Heart right ventricle (tissue), 16 donors: ENCODE measurements around the gene UBE2O. TPM values are rescaled to one million over a fixed set of nuclear protein-coding genes. Genes with fewer than 3 reads are reported as not detected.

Source experiments
- ATAC-seq, 8 donors: fragments of 200-7000 bp; cut with Tn5 transposase; one replicate each; pipeline ENCODE4 v1.9.1; 2020; ENCODE audit warnings: mild to moderate bottlenecking in 8 of 8, moderate library complexity in 8 of 8, moderate number of reproducible peaks in 1 of 8
- DNase-seq, 2 donors: peaks; one replicate each; pipeline ENCODE4 v3.0.0-alpha.2; 2020
- H3K27ac ChIP-seq, 10 donors: fragments of 200-600 bp; sonication (generic) in 2 of 10; one replicate each; pipeline versions ENCODE4 v1.5.0 to v1.8.0; 2020 to 2022; ENCODE audit warnings: mild to moderate bottlenecking in 3 of 10
- H3K27me3 ChIP-seq, 7 donors: fragments of 200-600 bp; one replicate each; pipeline ENCODE4 v1.8.0; 2021 to 2022; ENCODE audit warnings: mild to moderate bottlenecking in 2 of 7
- H3K36me3 ChIP-seq, 9 donors: fragments of 200-600 bp; sonication (generic) in 1 of 9; one replicate each; pipeline versions ENCODE4 v1.5.0 to v1.8.0; 2020 to 2022; ENCODE audit warnings: mild to moderate bottlenecking in 2 of 9
- H3K4me1 ChIP-seq, 9 donors: fragments of 200-600 bp; sonication (generic) in 1 of 9; one replicate each; pipeline versions ENCODE4 v1.5.0 to v1.8.0; 2020 to 2022; ENCODE audit warnings: mild to moderate bottlenecking in 4 of 9
- H3K4me3 ChIP-seq, 10 donors: fragments of 200-600 bp; sonication (generic) in 2 of 10; one replicate each; pipeline versions ENCODE4 v1.5.0 to v1.8.0; 2020 to 2022; ENCODE audit warnings: mild to moderate bottlenecking in 7 of 10, moderate library complexity in 2 of 10
- H3K9me3 ChIP-seq, 11 donors: fragments of 200-600 bp in 10 of 11; sonication (generic) in 2 of 11; one replicate each; pipeline versions ENCODE4 v1.5.0 to v1.8.0; 2013 to 2022; ENCODE audit warnings: mild to moderate bottlenecking in 2 of 11, control low read depth in 1 of 11, moderate library complexity in 1 of 11
- CTCF ChIP-seq, 9 donors: fragments of 200-600 bp; sonication (generic) in 2 of 9; IDR thresholded peaks; one replicate each; pipeline versions ENCODE4 v1.5.0 to v1.8.0; 2021 to 2022; ENCODE audit warnings: antibody characterized with exemption in 9 of 9, mild to moderate bottlenecking in 5 of 9, moderate library complexity in 1 of 9
- WGBS, 2 donors: extraction: QIAGEN DNeasy Blood & Tissue Kit; methylation state at CpG; one replicate each; pipeline ENCODE4 v1.1.7; 2013; ENCODE audit warnings: inconsistent platforms in 1 of 2; 5-methylcytosine and 5-hydroxymethylcytosine counted together
- intact Hi-C, 10 donors: fragments of 100-400 bp; cut with DNase I; formaldehyde crosslinking; loops; one replicate each; pipeline versions ENCODE4 v1.11.1 to v1.14.2; 2022
- polyA plus RNA-seq, 2 donors: library from polyadenylated mRNA; stranded (reverse); fragments of 200-250 nt; gene quantifications; one replicate each; pipeline ENCODE4 v1.2.3, GENCODE V29; 2013
- total RNA-seq, 10 donors: library from RNA; stranded (reverse); fragmentation: NEBNext Ultra II Directional in 3 of 10; extraction: Animal tissue kit (Norgen Biotek cat#: 25700) in 3 of 10; gene quantifications; one replicate each; pipeline versions ENCODE4 v1.2.1 to v1.2.4, GENCODE V29; 2021 to 2023
- donor health status: Arrhythmogenic right ventricular cardiomyopathy.
- donor health status: ischemic (EF 13 %, LVEDD 7.1; RV severe dilation, severe dysfunction).
- donor health status: healthy with polysubstance abuse.
- donor health status: DM: no; HTN: yes; CAD: no.
- donor health status: DM: no; HTN: no; CAD: no.
- donor health status: ischemic (EF 25% LVEDD 6.9; RV normal size, moderate dysfunction).
- donor health status: ischemic (EF 25% LVEDD 5.7; RV mildly dilated, moderate dysfunction).
- donor health status: healthy.
- donor health status: DM: yes; HTN: yes; CAD: no.
- donor health status: Ischemic cardiomyopathy.
- donor health status: ischemic (EF 35%, LVEDD 5.7; RV mildly dilated, moderate dysfunction).
- donor health status: nonischemic (EF 11% LVEDD 7.7; RV severe dilation, severe dysfunction).
- donor health status: DM: yes; HTN: yes; CAD: no.
- donor health status: PGD.
- donor health status: ischemic (EF 29% LVEDD 5.4; RV normal size, mild dysfunction).
- donor health status: nonischemic (EF 23%, LVEDD 6.1; RV moderate dilation, normal function).

The UBE2O gene
- total and polyA plus RNA-seq, 12 donors, result 9.1 to 39.0 (median 34.3) TPM

DNA sequence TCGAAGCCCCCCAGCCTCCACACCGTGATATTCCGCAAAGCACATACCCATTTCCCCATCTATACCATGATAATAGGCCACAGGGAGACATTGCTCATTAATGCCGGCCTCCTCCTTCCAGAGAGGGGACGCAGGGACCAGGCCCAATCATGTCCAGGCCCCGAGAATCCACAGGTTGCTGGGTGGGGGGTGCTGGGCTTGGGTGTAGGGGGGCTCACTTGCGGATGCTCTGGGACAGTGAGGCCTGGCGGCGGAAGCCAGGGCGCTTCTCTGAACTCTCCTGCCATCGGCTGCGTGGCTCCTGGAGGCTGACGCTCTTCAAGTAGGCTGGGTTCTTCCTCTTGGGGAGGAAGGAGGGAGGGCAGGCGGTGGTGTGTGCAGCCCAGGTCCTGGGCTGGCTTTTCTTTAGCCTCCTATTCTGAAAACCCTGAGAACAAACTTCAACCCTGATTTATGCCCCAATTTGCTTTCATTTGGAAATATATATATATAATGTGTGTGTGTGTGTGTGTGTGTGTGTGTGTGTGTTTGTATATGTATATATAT lies 26.6 kb upstream of the UBE2O start:
- no peak overlapping the region for H3K4me3 ChIP-seq
- H3K4me1 ChIP-seq, result peaks cover 0 to 30% (median 0%) of the 10 kb centered on the region in 9 donors
- peaks cover 0 to 57% (median 0%) of the 10 kb centered on the region in 9 donors for H3K36me3 ChIP-seq
- no peaks in the 10 kb centered on the region for H3K27me3 ChIP-seq
- WGBS, 2 donors, result 88 to 92% methylated on average over 14 of the region's 14 CpGs
- no peak for TF ChIP-seq CTCF (IDR thresholded peaks at IDR 0.05)
- intact Hi-C loops, result loop anchor here in 1 of 10 donors (5.0 kb wide), 1 partner anchor 1388 kb away; no protein-coding TSS in a partner anchor
- DNase-seq, result no peak
- no peak for ATAC-seq
- H3K27ac ChIP-seq, result no peak overlapping the region
- no peaks in the 10 kb centered on the region for H3K9me3 ChIP-seq

DNA sequence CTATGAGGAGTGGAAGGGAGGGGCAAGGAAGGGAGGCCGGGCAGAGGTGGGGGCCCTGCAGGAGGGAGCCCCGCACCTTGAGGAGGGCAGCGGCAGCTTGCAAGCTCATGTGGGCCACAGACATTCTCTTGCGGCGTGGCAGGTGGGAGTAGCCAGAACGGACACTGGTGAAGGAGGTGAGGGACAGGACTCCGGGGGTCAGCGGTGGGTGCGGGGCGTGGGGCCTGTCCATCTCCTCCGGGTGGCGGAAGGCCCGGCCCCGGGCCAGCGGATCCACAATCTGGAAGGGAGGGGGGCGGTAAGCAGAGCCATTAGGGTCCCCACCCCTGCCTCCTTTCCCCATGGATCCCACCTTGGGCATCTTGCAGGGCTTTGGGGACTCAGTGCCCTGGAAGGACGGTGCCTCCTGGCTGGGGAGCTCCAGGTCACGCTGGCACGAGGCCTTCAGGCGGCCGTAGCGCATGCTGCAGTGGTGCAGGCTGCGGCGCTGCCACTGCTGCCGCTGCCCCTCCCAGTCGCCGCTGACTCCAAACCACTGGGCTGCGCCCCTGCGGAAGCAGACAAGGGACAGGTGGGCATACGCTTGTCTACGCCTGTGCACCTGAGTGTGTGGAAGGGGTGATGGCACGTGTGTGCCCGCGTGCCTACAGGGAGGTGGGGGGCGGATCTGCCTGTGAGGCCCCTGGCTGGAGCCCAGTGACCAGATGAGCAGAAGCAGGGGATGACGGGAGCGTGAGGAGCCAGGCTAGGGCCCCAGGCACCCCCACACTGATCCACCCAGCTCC lies 26.0 kb upstream of the UBE2O start:
- Histone ChIP-seq H3K9me3 (no peaks in the 10 kb centered on the region), H3K36me3 (peaks cover 0 to 63% (median 0%) of the 10 kb centered on the region in 9 donors), H3K27ac (no peak overlapping the region), H3K4me1 (peaks cover 0 to 23% (median 0%) of the 10 kb centered on the region in 9 donors), H3K4me3 (no peak overlapping the region), H3K27me3 (no peaks in the 10 kb centered on the region)
- ATAC-seq (no peak), DNase-seq (no peak)
- WGBS, 2 donors, result 92% methylated on average over 35 to 37 of the region's 37 CpGs
- intact Hi-C loops, result loop anchor here in 1 of 10 donors (5.0 kb wide), 1 partner anchor 1388 kb away; no protein-coding TSS in a partner anchor
- no peak for TF ChIP-seq CTCF (IDR thresholded peaks at IDR 0.05)

- ATAC-seq, result no peak
- no peak for DNase-seq
- no peaks in the 10 kb centered on the region for H3K27me3 ChIP-seq
- intact Hi-C loops, result loop anchor here in 1 of 10 donors (5.0 kb wide), 1 partner anchor 1389 kb away; no protein-coding TSS in a partner anchor
- H3K9me3 ChIP-seq, result no peaks in the 10 kb centered on the region
- 93 to 96% methylated on average over 10 of the region's 10 CpGs for WGBS, 2 donors
- no peak for TF ChIP-seq CTCF (IDR thresholded peaks at IDR 0.05)
- peaks cover 0 to 72% (median 0%) of the 10 kb centered on the region in 9 donors for H3K36me3 ChIP-seq
- H3K27ac ChIP-seq, result no peak overlapping the region
- H3K4me1 ChIP-seq, result peaks cover 0 to 17% (median 0%) of the 10 kb centered on the region in 9 donors
- no peak overlapping the region for H3K4me3 ChIP-seq
These were observed 25.1 kb upstream of the UBE2O start for GRCh38 chr17:76478097-76478496.

DNA sequence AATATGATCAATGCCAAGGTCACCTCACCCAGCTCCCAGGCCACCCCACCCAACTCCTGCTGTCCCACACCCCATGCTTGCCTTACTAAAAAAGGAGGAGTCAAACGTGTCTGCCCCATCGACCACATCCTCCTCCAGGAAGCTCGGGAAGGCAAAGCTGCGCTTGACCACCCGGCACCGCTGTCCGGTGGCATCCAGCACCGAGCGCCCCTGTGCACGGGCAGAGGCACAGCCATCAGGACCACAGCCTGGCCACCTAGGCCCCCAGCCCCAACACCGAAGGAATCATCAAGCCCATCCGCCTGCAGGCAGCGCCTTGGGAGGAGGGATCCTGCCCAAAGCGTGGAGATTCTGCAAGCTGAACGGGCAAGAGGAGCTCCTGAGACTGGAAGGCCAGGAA lies 24.6 kb upstream of the UBE2O start:
- Histone ChIP-seq H3K4me1 (peaks cover 0 to 17% (median 0%) of the 10 kb centered on the region in 9 donors), H3K27me3 (no peaks in the 10 kb centered on the region), H3K9me3 (no peaks in the 10 kb centered on the region), H3K27ac (no peak overlapping the region), H3K36me3 (peaks cover 0 to 77% (median 0%) of the 10 kb centered on the region in 9 donors), H3K4me3 (no peak overlapping the region)
- WGBS, 2 donors, result 93 to 95% methylated on average over 15 of the region's 15 CpGs
- ATAC-seq (no peak), DNase-seq (no peak)
- intact Hi-C loops, result loop anchor here in 1 of 10 donors (5.0 kb wide), 1 partner anchor 1390 kb away; no protein-coding TSS in a partner anchor
- no peak for TF ChIP-seq CTCF (IDR thresholded peaks at IDR 0.05)
